Measurements from ENCODE around the gene GLYAT.
A peak's percentile ranks its signal among the peaks of the same experiment; 100 is the strongest.

The GLYAT gene

DNA sequence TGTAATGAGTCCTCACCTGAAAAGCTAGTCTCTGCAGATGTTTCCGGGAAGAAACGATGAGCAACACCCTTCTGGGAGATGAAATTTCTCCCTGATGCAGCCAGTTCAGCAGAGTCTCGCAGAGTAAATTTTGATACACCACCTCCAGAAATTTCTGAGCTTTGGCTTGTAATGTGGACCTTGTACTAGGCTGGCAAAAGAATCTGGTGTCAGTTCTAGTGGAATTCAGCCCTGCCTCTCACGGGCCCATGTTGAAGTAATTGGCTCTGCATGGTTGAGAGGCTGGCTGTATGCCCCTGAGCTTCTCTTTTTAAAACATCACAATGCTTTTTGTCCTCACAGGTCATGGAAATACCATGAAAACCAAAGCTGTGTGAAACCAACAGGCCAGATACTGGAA lies at the start of gene GLYAT:
TSS of gene GLYAT (minus strand) at position 125 of the 400 bp plus-strand sequence. CDS start 7,447 bp downstream, outside the sequence.
- no peak for DNase-seq (ENCODE audit: low spot score)

DNA sequence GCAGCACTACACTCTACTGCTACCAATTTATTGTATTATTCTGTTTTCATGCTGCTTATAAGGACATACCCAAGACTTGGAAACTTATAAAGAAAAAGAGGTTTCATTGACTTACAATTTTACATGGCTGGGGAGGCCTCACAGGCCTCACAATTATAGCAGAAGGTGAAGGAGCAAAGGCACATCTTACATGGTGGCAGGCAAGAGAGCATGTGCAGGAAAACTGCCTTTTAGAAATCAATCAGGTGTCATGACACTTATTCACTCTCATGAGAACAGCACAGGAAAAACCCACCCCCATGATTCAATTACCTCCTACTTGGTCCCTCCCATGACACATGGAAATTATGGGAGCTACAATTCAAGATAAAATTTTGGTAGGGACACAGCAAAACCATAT lies 49.6 kb upstream of the GLYAT start:
- DNase-seq (ENCODE audit: low spot score), result no peak

GRCh38 chr11:58780578-58780977 lies 48.8 kb upstream of the GLYAT start:
- no peak for DNase-seq (ENCODE audit: low spot score)

DNA sequence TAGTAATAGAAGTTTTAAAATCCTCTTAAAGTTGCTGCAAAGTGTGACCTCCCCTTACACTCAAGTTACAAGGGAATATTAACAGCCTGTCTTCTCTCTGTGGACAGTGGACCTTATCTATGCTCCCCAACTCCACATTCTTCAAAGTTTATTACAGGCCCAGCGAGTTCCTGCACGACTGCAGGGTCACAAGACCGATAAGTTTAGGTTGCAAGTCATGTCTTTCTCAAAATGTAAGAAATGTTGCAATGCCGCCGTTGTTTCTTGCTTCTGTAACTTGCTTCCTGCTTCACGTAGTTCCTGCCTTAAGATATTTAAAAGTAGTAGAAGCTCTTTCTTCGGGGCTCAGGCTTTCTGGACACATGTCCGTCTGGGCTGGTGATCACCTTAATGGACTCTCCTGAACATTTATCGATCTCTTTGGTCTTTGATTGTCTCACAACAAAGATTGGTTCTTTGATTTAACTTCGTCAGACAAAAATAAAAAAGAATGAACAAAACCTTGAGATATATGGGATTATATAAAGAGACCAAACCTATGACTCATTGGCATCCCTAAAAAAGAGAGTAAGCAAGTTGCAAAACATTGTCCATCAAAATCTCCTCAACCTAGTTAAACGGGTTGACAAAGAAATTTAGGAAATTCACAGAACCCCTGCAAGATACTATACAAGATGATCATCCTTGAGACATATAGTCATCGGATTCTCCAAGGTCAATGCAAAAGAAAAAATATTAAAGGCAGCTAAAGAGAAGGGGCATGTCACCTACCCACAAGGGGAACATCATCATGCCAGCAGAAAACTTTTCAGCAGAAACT lies 45.4 kb upstream of the GLYAT start:
- DNase-seq (ENCODE audit: low spot score), result no peak

- DNase-seq (ENCODE audit: low spot score), result peak; percentile 3
These were observed 43.4 kb upstream of the GLYAT start for GRCh38 chr11:58775066-58775708.

GRCh38 chr11:58774164-58774593 lies 42.4 kb upstream of the GLYAT start:
- no peak for DNase-seq (ENCODE audit: low spot score)

DNA sequence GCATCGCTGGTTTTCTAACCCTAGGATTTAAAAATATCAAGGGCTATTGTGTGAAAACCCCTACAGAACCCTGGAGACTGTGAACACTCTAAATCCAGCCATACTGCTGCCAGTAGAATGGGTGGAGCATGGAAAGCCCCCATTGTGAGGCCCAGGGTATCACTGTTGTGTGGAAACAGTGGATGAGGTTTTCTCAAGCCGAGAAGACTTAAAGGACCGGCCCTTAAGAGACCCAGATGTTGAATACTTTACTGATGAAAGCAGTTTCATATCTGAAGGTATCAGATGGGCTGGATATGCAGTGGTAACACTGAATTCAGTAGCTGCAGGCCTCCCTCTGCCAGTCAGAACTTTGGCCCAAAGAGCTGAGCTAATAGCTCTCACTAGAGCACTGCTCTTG lies 41.6 kb upstream of the GLYAT start:
- DNase-seq (ENCODE audit: low spot score), result no peak

GRCh38 chr11:58772329-58773285 lies 40.9 kb upstream of the GLYAT start:
- DNase-seq (ENCODE audit: low spot score), result no peak

- no peak for DNase-seq (ENCODE audit: low spot score)
These were observed 39.7 kb upstream of the GLYAT start for GRCh38 chr11:58771458-58771855.

DNA sequence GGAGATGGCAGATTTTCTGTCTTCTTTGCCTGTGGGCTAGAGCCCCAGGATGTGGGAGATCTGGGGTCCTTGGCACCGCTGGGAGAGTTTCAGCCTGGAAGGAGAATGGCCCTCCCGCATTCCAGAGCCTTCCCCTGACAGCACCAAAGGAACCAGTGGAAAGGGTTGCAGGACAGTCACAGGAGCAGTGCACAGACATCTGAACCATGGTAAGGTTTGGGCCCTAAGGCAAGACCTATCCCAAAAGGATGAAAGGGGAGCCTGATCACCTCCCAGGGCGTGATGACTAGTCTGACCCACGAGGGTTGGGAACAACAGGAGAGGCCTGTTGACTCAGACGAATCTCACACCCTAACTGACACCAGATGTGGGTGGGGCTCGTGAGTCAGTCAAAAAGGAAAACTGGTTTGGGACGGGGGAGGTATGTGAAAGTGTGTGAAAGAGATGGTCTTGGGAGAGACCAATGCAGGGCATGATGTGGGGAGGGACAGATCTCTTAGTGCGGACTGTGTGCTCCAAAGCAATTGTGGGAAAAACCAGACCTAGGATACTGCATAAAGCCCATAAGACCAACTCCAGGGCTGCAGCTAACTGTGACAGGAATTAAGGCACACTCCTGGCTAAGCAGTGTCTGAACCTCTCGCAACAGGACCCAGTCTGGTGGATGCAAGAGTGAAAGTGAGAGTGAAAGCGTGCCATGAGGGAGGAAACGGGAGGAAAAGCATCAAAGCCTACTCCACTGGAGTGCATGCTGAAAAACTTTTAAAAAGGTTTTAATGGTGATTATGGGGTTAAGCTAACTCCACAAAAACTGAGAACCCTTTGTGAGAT lies 39.1 kb upstream of the GLYAT start:
- peak; percentile 21 for DNase-seq (ENCODE audit: low spot score)

DNA sequence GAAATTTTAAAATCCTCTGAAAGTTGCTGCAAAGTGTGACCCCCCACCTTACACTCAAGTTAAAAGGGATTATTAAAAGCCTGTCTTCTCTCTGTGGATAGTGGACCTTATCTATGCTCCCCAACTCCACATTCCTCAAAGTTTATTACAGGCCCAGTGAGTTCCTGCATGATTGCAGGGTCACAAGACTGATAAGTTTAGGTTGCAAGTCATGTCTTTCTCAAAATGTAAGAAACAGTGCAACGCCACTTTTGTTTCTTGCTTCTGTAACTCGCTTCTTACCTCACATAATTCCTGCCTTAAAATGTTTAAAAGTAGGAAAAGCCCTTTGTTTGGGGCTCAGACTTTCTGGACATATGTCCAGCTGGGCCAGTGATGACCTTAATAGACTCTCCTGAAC lies 38.4 kb upstream of the GLYAT start:
- DNase-seq (ENCODE audit: low spot score), result no peak

DNA sequence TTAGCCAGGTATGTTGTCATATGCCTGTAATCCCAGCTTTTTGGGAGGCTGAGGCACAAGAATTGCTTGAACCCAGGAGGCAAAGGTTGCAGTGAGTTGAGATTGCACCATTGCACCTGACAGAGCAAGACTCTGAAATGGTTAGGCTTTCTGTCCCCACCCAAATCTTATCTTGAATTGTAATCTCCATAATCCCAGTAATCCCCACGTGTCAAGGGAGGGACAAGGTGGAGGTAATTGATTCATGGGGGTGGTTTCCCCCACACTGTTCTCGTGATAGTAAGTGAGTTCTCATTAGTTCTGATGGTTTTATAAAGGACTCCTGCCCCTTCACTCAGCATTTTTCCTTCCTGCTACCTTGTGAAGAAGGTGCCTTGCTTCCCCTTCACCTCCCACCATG lies 37.6 kb upstream of the GLYAT start:
- no peak for DNase-seq (ENCODE audit: low spot score)

GRCh38 chr11:58768137-58768536 lies 36.4 kb upstream of the GLYAT start:
- DNase-seq (ENCODE audit: low spot score), result no peak

- no peak for DNase-seq (ENCODE audit: low spot score)
These were observed 33.3 kb upstream of the GLYAT start for GRCh38 chr11:58765078-58765477.

DNA sequence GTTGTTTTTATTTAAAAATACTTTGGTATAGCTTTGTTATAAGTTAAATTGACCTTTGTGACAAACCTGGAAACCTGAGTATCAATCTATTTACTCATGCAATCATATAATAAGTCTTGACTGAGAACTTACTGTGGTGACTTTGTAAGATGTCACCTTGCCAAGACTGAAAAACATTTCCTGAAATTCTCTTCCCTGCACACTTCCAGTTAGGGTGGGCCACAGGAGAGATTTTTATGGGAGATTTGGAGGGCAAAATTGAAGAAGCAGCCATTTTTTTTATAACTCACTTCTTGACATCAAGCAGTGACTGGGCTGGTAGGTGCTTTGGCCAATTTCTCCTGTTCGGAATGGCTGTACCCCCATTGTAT lies 31.4 kb upstream of the GLYAT start:
- DNase-seq (ENCODE audit: low spot score), result no peak

GRCh38 chr11:58762284-58763119 lies 30.8 kb upstream of the GLYAT start:
- DNase-seq (ENCODE audit: low spot score), result no peak

GRCh38 chr11:58757439-58757838 lies 25.7 kb upstream of the GLYAT start:
- DNase-seq (ENCODE audit: low spot score), result no peak

- DNase-seq (ENCODE audit: low spot score), result no peak
These were observed 14.1 kb upstream of the GLYAT start for GRCh38 chr11:58745705-58746364.

GRCh38 chr11:58744988-58745704 lies 13.4 kb upstream of the GLYAT start:
- no peak for DNase-seq (ENCODE audit: low spot score)

Data from RKO (cell line).